Neural cell (in vitro differentiated cells): ENCODE measurements around the gene GMIP. TPM values are rescaled to one million over a fixed set of nuclear protein-coding genes. Genes with fewer than 3 reads are reported as not detected.

Experiments used
- H2AFZ ChIP-seq: fragments of 200-600, 300-800 bp; sonication (generic), shearing (Covaris generic); 2 replicates; pipeline ENCODE4 v1.6.0; 2014; ENCODE audit warnings: low read depth, mild to moderate bottlenecking, antibody characterized with exemption, low read length, moderate library complexity
- H3F3A ChIP-seq: fragments of 200-600 bp; shearing (Covaris generic); 2 replicates; pipeline ENCODE4 v1.6.1; 2016; ENCODE audit warnings: mild to moderate bottlenecking, moderate library complexity, mixed read lengths, antibody characterized with exemption, low read length; ENCODE audit not compliant: insufficient read depth, poor library complexity, severe bottlenecking
- H3K27ac ChIP-seq: fragments of 200-600, 300-800 bp; sonication (generic), shearing (Covaris generic); 2 replicates; pipeline ENCODE4 v1.5.1; 2014; ENCODE audit warnings: mild to moderate bottlenecking, low read length, moderate library complexity
- H3K27me3 ChIP-seq: fragments of 300-800, 200-600 bp; sonication (generic), shearing (Covaris generic); 2 replicates; pipeline ENCODE4 v1.6.0; 2014; ENCODE audit warnings: mild to moderate bottlenecking, low read depth, low read length, moderate library complexity; ENCODE audit not compliant: insufficient read depth
- H3K36me3 ChIP-seq: fragments of 300-800, 200-600 bp; sonication (generic), shearing (Covaris generic); 2 replicates; pipeline ENCODE4 v1.5.1; 2014; ENCODE audit warnings: mild to moderate bottlenecking, antibody characterized with exemption, low read length, moderate library complexity; ENCODE audit not compliant: insufficient read depth
- H3K4me2 ChIP-seq: fragments of 300-800, 200-600 bp; sonication (generic), shearing (Covaris generic); 2 replicates; pipeline ENCODE4 v1.6.0; 2014; ENCODE audit warnings: mild to moderate bottlenecking, low read length
- H3K4me3 ChIP-seq: fragments of 300-800, 200-600 bp; sonication (generic), shearing (Covaris generic); 2 replicates; pipeline ENCODE4 v1.5.1; 2014; ENCODE audit warnings: mild to moderate bottlenecking, low read length, moderate library complexity
- H3K79me2 ChIP-seq: fragments of 200-600 bp; shearing (Covaris generic); replicated peaks from 2 replicates; pipeline ENCODE4 v1.6.0; 2014; ENCODE audit warnings: mild to moderate bottlenecking, low read length, moderate library complexity; ENCODE audit not compliant: insufficient read depth
- H3K9ac ChIP-seq: fragments of 300-800, 200-600 bp; sonication (generic), shearing (Covaris generic); 2 replicates; pipeline ENCODE4 v1.6.1; 2016; ENCODE audit warnings: mild to moderate bottlenecking, low read length, mixed read lengths
- H3K9me2 ChIP-seq: fragments of 200-600 bp; shearing (Covaris generic); 2 replicates; pipeline ENCODE4 v1.6.1; 2016; ENCODE audit warnings: mild to moderate bottlenecking, low read length, mixed read lengths; ENCODE audit not compliant: insufficient read depth
- H3K9me3 ChIP-seq: fragments of 200-600, 300-800 bp; sonication (generic), shearing (Covaris generic); 2 replicates; pipeline ENCODE4 v1.6.1; 2016; ENCODE audit warnings: mild to moderate bottlenecking, mixed run types, low read length, moderate library complexity, mixed read lengths
- H4K20me1 ChIP-seq: fragments of 200-600 bp; shearing (Covaris generic); 2 replicates; pipeline ENCODE4 v1.6.1; 2016; ENCODE audit warnings: mild to moderate bottlenecking, mixed run types; ENCODE audit not compliant: insufficient read depth
- CTCF ChIP-seq: fragments of 450-650 bp; IDR thresholded peaks from 2 replicates; pipeline ENCODE4 v1.5.1; 2014; ENCODE audit warnings: antibody characterized with exemption, mild to moderate bottlenecking, moderate library complexity; ENCODE audit not compliant: poor library complexity, severe bottlenecking
- EP300 ChIP-seq: fragments of 450-650 bp; conservative IDR thresholded peaks from 2 replicates; pipeline ENCODE4 v1.6.1; 2014; ENCODE audit warnings: antibody characterized with exemption, mild to moderate bottlenecking, moderate library complexity; ENCODE audit not compliant: poor library complexity, severe bottlenecking
- EZH2 ChIP-seq: fragments of 200-600, 300-800 bp; shearing (Covaris generic), sonication (generic); IDR thresholded peaks from 2 replicates; pipeline ENCODE4 v1.6.1; 2014; ENCODE audit warnings: antibody characterized with exemption, low read length, borderline replicate concordance, mild to moderate bottlenecking; ENCODE audit not compliant: insufficient read depth, poor library complexity, severe bottlenecking
- MXI1 ChIP-seq: fragments of 450-650 bp; conservative IDR thresholded peaks from 2 replicates; pipeline ENCODE4 v1.6.1; 2014; ENCODE audit warnings: antibody characterized with exemption, mild to moderate bottlenecking; ENCODE audit not compliant: poor library complexity, severe bottlenecking
- POLR2AphosphoS5 ChIP-seq: IDR thresholded peaks from 2 replicates; pipeline ENCODE4 v1.6.1; 2012
- RAD21 ChIP-seq: fragments of 450-650 bp; conservative IDR thresholded peaks from 2 replicates; pipeline ENCODE4 v1.6.1; 2014; ENCODE audit warnings: antibody characterized with exemption, mild to moderate bottlenecking, moderate library complexity
- REST ChIP-seq: IDR thresholded peaks from 2 replicates; pipeline ENCODE4 v1.6.1; 2012; ENCODE audit warnings: borderline replicate concordance
- SMC3 ChIP-seq: fragments of 450-650 bp; conservative IDR thresholded peaks from 2 replicates; pipeline ENCODE4 v1.6.1; 2014; ENCODE audit warnings: antibody characterized with exemption, mild to moderate bottlenecking, moderate library complexity; ENCODE audit not compliant: poor library complexity
- TAF1 ChIP-seq: IDR thresholded peaks from 2 replicates; pipeline ENCODE4 v1.6.1; 2012; ENCODE audit warnings: low read depth
- polyA plus RNA-seq: library from polyadenylated mRNA; depleted of rRNA; stranded (reverse); fragments of >200 nt; gene quantifications from 2 replicates; pipeline ENCODE4 v1.2.3, GENCODE V29; 2014

Gene GMIP
- polyA plus RNA-seq, 1 donor from 2014 or later: 18.4 TPM

GRCh38 chr19:19628501-19629134 is 14.8 kb downstream of the GMIP start:
- peak overlapping the region; percentile 71 for H3K4me3 ChIP-seq
- no peak overlapping the region for H3K4me2 ChIP-seq
- H3K79me2 ChIP-seq: no peaks in the 10 kb centered on the region
- H3K9me2 ChIP-seq: no peaks in the 10 kb centered on the region
- no peaks in the 10 kb centered on the region for H3F3A ChIP-seq
- H3K27ac ChIP-seq: no peak overlapping the region
- no peaks in the 10 kb centered on the region for H3K9me3 ChIP-seq
- H3K36me3 ChIP-seq: peaks cover 5% of the 10 kb centered on the region
- H3K9ac ChIP-seq: peak overlapping the region; percentile 67
- H3K27me3 ChIP-seq: no peaks in the 10 kb centered on the region
- TF ChIP-seq SMC3 (no peak), REST (peak; percentile 37), MXI1 (no peak), POLR2AphosphoS5 (peak; percentile 49)
- peak overlapping the region; percentile 14 for H2AFZ ChIP-seq
- H4K20me1 ChIP-seq: no peaks in the 10 kb centered on the region

GRCh38 chr19:19627621-19628500 is 15.6 kb downstream of the GMIP start, which contains the start of gene LPAR2:
TSS of gene LPAR2 (minus strand) at chr19:19628220. CDS start at chr19:19627275, 945 bp downstream.
- Histone ChIP-seq H3K9me3 (no peaks in the 10 kb centered on the region), H3K79me2 (no peaks in the 10 kb centered on the region), H3K27me3 (no peaks in the 10 kb centered on the region), H3F3A (no peaks in the 10 kb centered on the region), H3K4me2 (peak within 1 kb of the TSS; percentile 78), H3K4me3 (peak within 1 kb of the TSS; percentile 71), H3K36me3 (peaks cover 5% of the 10 kb centered on the region), H3K27ac (peak within 1 kb of the TSS; percentile 37), H2AFZ (peak within 1 kb of the TSS; percentile 14), H3K9ac (peak within 1 kb of the TSS; percentile 67), H4K20me1 (no peaks in the 10 kb centered on the region), H3K9me2 (no peaks in the 10 kb centered on the region)
- TF ChIP-seq EP300: no peak
- no peak for TF ChIP-seq TAF1
- TF ChIP-seq RAD21: no peak
- TF ChIP-seq REST: no peak
- TF ChIP-seq CTCF: no peak
- TF ChIP-seq SMC3: no peak
- no peak for TF ChIP-seq EZH2
- TF ChIP-seq MXI1: peak; percentile 51
- peak; percentile 33 for TF ChIP-seq POLR2AphosphoS5
